H9 (cell line): Measurements from ENCODE around the gene HYAL2. TPM values are rescaled to one million over a fixed set of nuclear protein-coding genes. Genes with fewer than 3 reads are reported as not detected.

Source experiments
- DNase-seq: peaks from one replicate; pipeline ENCODE4 v3.0.0-alpha.2; 2017
- H2AFZ ChIP-seq: one replicate; pipeline ENCODE4 v1.6.1; 2013; ENCODE audit warnings: mild to moderate bottlenecking, low read length, control low read depth, moderate library complexity
- H2AK5ac ChIP-seq: 2 replicates; pipeline ENCODE4 v1.6.1; 2013; ENCODE audit warnings: low read length, control low read depth, mixed read lengths; ENCODE audit not compliant: insufficient read length
- H2BK120ac ChIP-seq: one replicate; pipeline ENCODE4 v1.6.1; 2013; ENCODE audit warnings: low read depth, mild to moderate bottlenecking, low read length, control low read depth, inconsistent platforms; ENCODE audit not compliant: poor library complexity, severe bottlenecking
- H2BK12ac ChIP-seq: 2 replicates; pipeline ENCODE4 v1.6.1; 2013; ENCODE audit warnings: low read length, control low read depth, mixed read lengths, low read depth; ENCODE audit not compliant: insufficient read length
- H2BK15ac ChIP-seq: 2 replicates; pipeline ENCODE4 v1.6.1; 2013; ENCODE audit warnings: low read depth, low read length, control low read depth
- H2BK20ac ChIP-seq: one replicate; pipeline ENCODE4 v1.6.1; 2013; ENCODE audit warnings: low read depth, mild to moderate bottlenecking, low read length, control low read depth, inconsistent platforms; ENCODE audit not compliant: poor library complexity, severe bottlenecking
- H2BK5ac ChIP-seq: 2 replicates; pipeline ENCODE4 v1.6.1; 2013; ENCODE audit warnings: low read length, control low read depth, mixed read lengths; ENCODE audit not compliant: insufficient read length
- H3K14ac ChIP-seq: 2 replicates; pipeline ENCODE4 v1.6.1; 2013; ENCODE audit warnings: low read length, control low read depth; ENCODE audit not compliant: insufficient read depth
- H3K18ac ChIP-seq: 2 replicates; pipeline ENCODE4 v1.6.1; 2013; ENCODE audit warnings: low read depth, mild to moderate bottlenecking, mixed read lengths, low read length, control low read depth; ENCODE audit not compliant: insufficient read length
- H3K23ac ChIP-seq: 2 replicates; pipeline ENCODE4 v1.6.1; 2013; ENCODE audit warnings: low read length, control low read depth, mixed read lengths, low read depth; ENCODE audit not compliant: insufficient read length
- H3K23me2 ChIP-seq: 2 replicates; pipeline ENCODE4 v1.6.1; 2013; ENCODE audit warnings: low read depth, mild to moderate bottlenecking, mixed read lengths, low read length, control low read depth; ENCODE audit not compliant: insufficient read length, poor library complexity, severe bottlenecking
- H3K27ac ChIP-seq: 2 replicates; pipeline ENCODE4 v1.5.1; 2013; ENCODE audit warnings: low read length, control low read depth, mixed read lengths, low read depth; ENCODE audit not compliant: insufficient read length
- H3K27me3 ChIP-seq: 2 replicates; pipeline ENCODE4 v1.6.1; 2013; ENCODE audit warnings: low read length, control low read depth, inconsistent platforms; ENCODE audit not compliant: insufficient read depth
- H3K4ac ChIP-seq: 2 replicates; pipeline ENCODE4 v1.6.1; 2013; ENCODE audit warnings: low read depth, mild to moderate bottlenecking, control low read depth, inconsistent platforms, low read length, moderate library complexity
- H3K4me1 ChIP-seq: 2 replicates; pipeline ENCODE4 v1.6.1; 2013; ENCODE audit warnings: low read length, control low read depth, inconsistent platforms; ENCODE audit not compliant: insufficient read depth
- H3K4me2 ChIP-seq: 2 replicates; pipeline ENCODE4 v1.6.1; 2013; ENCODE audit warnings: low read length, control low read depth, mixed read lengths; ENCODE audit not compliant: insufficient read length, insufficient read depth
- H3K56ac ChIP-seq: 2 replicates; pipeline ENCODE4 v1.6.1; 2013; ENCODE audit warnings: low read depth, mild to moderate bottlenecking, mixed read lengths, low read length, control low read depth; ENCODE audit not compliant: insufficient read length
- H3K79me1 ChIP-seq: 2 replicates; pipeline ENCODE4 v1.6.1; 2013; ENCODE audit warnings: low read depth, mild to moderate bottlenecking, moderate library complexity, low read length, control low read depth, inconsistent platforms; ENCODE audit not compliant: insufficient read depth, poor library complexity, severe bottlenecking
- H3K79me2 ChIP-seq: 2 replicates; pipeline ENCODE4 v1.6.1; 2013; ENCODE audit warnings: low read length, control low read depth, inconsistent platforms; ENCODE audit not compliant: insufficient read depth
- H3K9ac ChIP-seq: 2 replicates; pipeline ENCODE4 v1.6.1; 2013; ENCODE audit warnings: low read length, control low read depth, mixed read lengths; ENCODE audit not compliant: insufficient read length; ENCODE audit errors: extremely low read depth
- H3K9me3 ChIP-seq: one replicate; pipeline ENCODE4 v1.6.1; 2013; ENCODE audit warnings: low read depth, low read length, inconsistent platforms; ENCODE audit not compliant: control insufficient read depth
- H3T11ph ChIP-seq: one replicate; pipeline ENCODE4 v1.6.1; 2013; ENCODE audit warnings: mild to moderate bottlenecking, low read length, control low read depth, inconsistent platforms
- H4K20me1 ChIP-seq: one replicate; pipeline ENCODE4 v1.6.1; 2013; ENCODE audit not compliant: control insufficient read depth, insufficient read length, insufficient read depth
- H4K5ac ChIP-seq: 2 replicates; pipeline ENCODE4 v1.6.1; 2013; ENCODE audit warnings: low read depth, mild to moderate bottlenecking, mixed read lengths, low read length, control low read depth; ENCODE audit not compliant: insufficient read length
- H4K8ac ChIP-seq: replicated peaks from 2 replicates; pipeline ENCODE4 v1.6.1; 2013; ENCODE audit warnings: low read length, control low read depth, mixed read lengths, low read depth; ENCODE audit not compliant: insufficient read length
- H4K91ac ChIP-seq: 2 replicates; pipeline ENCODE4 v1.6.1; 2013; ENCODE audit warnings: low read depth, mild to moderate bottlenecking, moderate library complexity, mixed read lengths, low read length, control low read depth; ENCODE audit not compliant: insufficient read length
- H3K27ac Mint-ChIP-seq, 3 experiments: 2 replicates in 2 of 3; 3 replicates in 1 of 3; pipeline ENCODE4 v1.8.0; 2020 to 2021; ENCODE audit warnings: mixed read lengths in 3 of 3, mild to moderate bottlenecking in 1 of 3, moderate library complexity in 1 of 3
- H3K27me3 Mint-ChIP-seq: 2 replicates; pipeline ENCODE4 v1.8.0; 2021; ENCODE audit warnings: low read depth, mild to moderate bottlenecking, moderate library complexity, mixed read lengths
- H3K36me3 Mint-ChIP-seq, 3 experiments: 2 replicates in 2 of 3; 3 replicates in 1 of 3; pipeline ENCODE4 v1.8.0; 2020 to 2021; ENCODE audit warnings: low read depth in 3 of 3, mixed read lengths in 3 of 3; ENCODE audit not compliant: insufficient read depth in 1 of 3
- H3K4me1 Mint-ChIP-seq, 2 experiments: 2 replicates each; pipeline ENCODE4 v1.8.0; 2020; ENCODE audit warnings: mixed read lengths in 2 of 2
- H3K4me3 Mint-ChIP-seq, 2 experiments: 2 replicates in 1 of 2; 3 replicates in 1 of 2; pipeline ENCODE4 v1.8.0; 2020 to 2021; ENCODE audit warnings: mild to moderate bottlenecking in 2 of 2, mixed read lengths in 2 of 2, moderate library complexity in 1 of 2
- H3K9me3 Mint-ChIP-seq, 2 experiments: 2 replicates in 1 of 2; 3 replicates in 1 of 2; pipeline ENCODE4 v1.8.0; 2020; ENCODE audit warnings: mild to moderate bottlenecking in 2 of 2, mixed read lengths in 2 of 2, moderate library complexity in 1 of 2
- WGBS: extraction: QIAGEN DNeasy Blood & Tissue Kit; methylation state at CpG from one replicate; pipeline ENCODE4 v1.1.7; 2013; ENCODE audit warnings: missing lambda C conversion rate, low lambda C conversion rate, mixed read lengths; ENCODE audit not compliant: insufficient read length; ENCODE audit errors: extremely low coverage; 5-methylcytosine and 5-hydroxymethylcytosine counted together
- total RNA-seq: library from RNA; stranded (reverse); gene quantifications from 2 replicates; pipeline ENCODE4 v1.2.1, GENCODE V29; 2021
- TF ChIP-seq, protein P1 (sequence below): fragments of 200-600 bp; sonication (generic); conservative IDR thresholded peaks from 3 replicates; pipeline ENCODE4 v1.8.0; 2021; ENCODE audit warnings: antibody characterized with exemption, mild to moderate bottlenecking

HYAL2 gene
- total RNA-seq, 1 experiment from 2014 or later, result 51.9 TPM

DNA sequence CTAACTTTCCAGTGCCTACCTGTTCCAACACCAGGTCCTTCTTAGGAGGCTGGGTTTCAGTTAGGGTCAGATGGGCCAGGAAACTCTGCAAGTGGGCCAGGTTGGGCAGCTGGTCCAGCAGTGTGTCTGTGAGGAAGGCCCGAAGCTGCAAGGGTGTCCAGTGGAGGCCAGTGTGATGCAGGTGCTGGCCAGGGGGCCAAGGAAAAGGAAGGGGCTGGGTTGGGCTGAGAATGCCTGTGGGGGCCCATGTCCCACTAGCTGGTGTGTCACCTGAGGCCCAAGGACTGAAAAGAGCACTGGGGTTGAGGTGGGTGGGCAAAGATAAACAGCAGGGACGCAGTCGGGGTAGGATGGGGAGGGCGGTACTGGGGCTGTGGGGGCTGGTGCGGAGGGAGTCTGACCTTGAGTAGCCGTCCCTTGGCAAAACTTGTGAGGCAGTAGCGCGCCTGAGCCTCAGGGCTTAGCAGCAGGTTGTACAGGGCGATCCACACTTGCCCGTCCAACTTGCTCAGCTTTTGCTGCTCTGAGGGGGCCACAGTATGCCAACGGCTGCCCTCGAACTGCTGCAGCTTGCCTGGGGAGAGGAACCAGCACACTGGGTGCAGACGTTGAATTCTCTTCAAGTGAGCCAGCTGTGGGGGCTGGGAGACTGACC, 19.6 kb upstream of the HYAL2 start:
- Histone ChIP-seq H2BK12ac (no peak overlapping the region), H2BK120ac (no peak overlapping the region), H3K18ac (no peak overlapping the region), H3K9me3 (no peaks in the 10 kb centered on the region), H3K4me1 (no peaks in the 10 kb centered on the region; the same call in 1 of the 2 replicates), H2BK20ac (no peak overlapping the region), H4K5ac (no peak overlapping the region), H3K4me2 (no peak overlapping the region), H3K79me2 (no peaks in the 10 kb centered on the region), H3K27ac (no peak overlapping the region), H3K56ac (no peak overlapping the region), H4K91ac (no peak overlapping the region), H3K79me1 (no peaks in the 10 kb centered on the region), H3T11ph (no peak overlapping the region), H2BK15ac (no peak overlapping the region), H3K4ac (no peak overlapping the region), H2BK5ac (no peak overlapping the region), H3K9ac (no peak overlapping the region), H4K8ac (no peak overlapping the region), H3K23ac (no peak overlapping the region), H4K20me1 (no peaks in the 10 kb centered on the region), H3K27me3 (peaks cover 19% of the 10 kb centered on the region; the same call in 1 of the 2 replicates), H2AFZ (no peak overlapping the region), H2AK5ac (no peak overlapping the region), H3K23me2 (peaks cover 22% of the 10 kb centered on the region), H3K14ac (no peak overlapping the region)
- no peak overlapping the region for H3K27ac Mint-ChIP-seq
- WGBS, result no CpG with 5 or more reads among the region's 13 CpGs
- no peak for DNase-seq
- no peak overlapping the region for H3K4me3 Mint-ChIP-seq
- H3K36me3 Mint-ChIP-seq, result no peaks in the 10 kb centered on the region; a peak in 1 of 7 replicates
- peaks cover 77% of the 10 kb centered on the region for H3K27me3 Mint-ChIP-seq
- H3K4me1 Mint-ChIP-seq, result peaks cover 20 to 28% of the 10 kb centered on the region in 2 experiments
- TF ChIP-seq, protein P1, sequence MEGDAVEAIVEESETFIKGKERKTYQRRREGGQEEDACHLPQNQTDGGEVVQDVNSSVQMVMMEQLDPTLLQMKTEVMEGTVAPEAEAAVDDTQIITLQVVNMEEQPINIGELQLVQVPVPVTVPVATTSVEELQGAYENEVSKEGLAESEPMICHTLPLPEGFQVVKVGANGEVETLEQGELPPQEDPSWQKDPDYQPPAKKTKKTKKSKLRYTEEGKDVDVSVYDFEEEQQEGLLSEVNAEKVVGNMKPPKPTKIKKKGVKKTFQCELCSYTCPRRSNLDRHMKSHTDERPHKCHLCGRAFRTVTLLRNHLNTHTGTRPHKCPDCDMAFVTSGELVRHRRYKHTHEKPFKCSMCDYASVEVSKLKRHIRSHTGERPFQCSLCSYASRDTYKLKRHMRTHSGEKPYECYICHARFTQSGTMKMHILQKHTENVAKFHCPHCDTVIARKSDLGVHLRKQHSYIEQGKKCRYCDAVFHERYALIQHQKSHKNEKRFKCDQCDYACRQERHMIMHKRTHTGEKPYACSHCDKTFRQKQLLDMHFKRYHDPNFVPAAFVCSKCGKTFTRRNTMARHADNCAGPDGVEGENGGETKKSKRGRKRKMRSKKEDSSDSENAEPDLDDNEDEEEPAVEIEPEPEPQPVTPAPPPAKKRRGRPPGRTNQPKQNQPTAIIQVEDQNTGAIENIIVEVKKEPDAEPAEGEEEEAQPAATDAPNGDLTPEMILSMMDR, result no peak
- no peaks in the 10 kb centered on the region; a peak in 1 of 5 replicates for H3K9me3 Mint-ChIP-seq
